ENCODE measurements around the gene SHROOM2. TPM values are rescaled to one million over a fixed set of nuclear protein-coding genes. Genes with fewer than 3 reads are reported as not detected.
A peak's percentile ranks its signal among the peaks of the same experiment; 100 is the strongest.

The SHROOM2 gene
- total RNA-seq, 1 experiment from 2014 or later, result 22.9 TPM

DNA sequence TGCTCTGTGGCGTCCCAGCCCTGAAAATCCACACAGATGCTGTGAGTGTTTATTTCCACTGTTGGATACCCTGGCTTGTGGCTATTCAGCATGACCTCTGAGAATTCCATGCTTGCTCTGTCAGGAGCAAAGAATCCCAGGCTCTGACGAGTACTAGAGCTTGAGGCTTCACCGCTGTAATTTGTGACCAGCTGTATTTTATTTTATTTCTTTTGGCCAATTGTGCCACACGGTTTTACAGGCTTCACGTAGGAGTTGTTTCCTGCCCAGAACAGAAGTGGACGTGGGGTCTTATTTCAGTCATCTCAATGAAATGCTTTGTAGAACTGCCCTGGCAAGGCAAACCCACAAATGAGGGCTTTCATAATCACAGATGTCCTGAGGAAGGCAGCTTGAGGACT, 111.5 kb downstream of the SHROOM2 start:
- Histone ChIP-seq H3K4me3 (ENCODE audit: insufficient read depth, low read depth, low read length) (no peak overlapping the region), H3K27me3 (ENCODE audit: control insufficient read depth, insufficient read depth, low read length) (no peaks in the 10 kb centered on the region)

DNA sequence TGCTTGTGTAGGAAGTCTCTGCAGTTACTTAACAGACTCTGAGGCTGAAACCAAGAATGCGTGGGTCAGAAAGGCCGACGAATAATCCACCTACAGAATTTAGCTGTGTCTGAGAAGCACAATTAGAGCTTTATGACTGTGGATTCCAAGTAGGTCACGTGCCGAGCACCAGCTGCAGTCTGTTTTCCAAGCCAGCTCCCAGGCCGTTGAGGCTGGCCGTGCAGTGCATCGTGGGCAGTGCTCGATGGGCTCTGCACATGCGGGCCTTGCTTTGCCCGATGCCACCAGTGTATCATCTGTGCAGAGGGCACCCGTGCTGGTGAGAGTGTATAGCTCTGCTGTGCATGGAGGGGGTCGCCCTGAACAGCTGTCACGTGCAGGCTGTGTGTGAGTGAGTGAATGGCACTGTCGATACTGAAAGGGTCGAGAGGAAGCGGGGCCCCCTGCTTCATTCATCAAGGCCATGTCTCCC, 113.4 kb downstream of the SHROOM2 start:
- Histone ChIP-seq H3K4me3 (ENCODE audit: insufficient read depth, low read depth, low read length) (no peak overlapping the region), H3K36me3 (replicated peaks; ENCODE audit: control insufficient read depth, insufficient read depth, low read length) (no peaks in the 10 kb centered on the region), H3K27me3 (ENCODE audit: control insufficient read depth, insufficient read depth, low read length) (no peaks in the 10 kb centered on the region)
- DNase-seq, result no peak

More for the DNA sequence above, 111.5 kb downstream of the SHROOM2 start:
- DNase-seq, result no peak
- no peaks in the 10 kb centered on the region; the same call in 1 of the 2 replicates for H3K36me3 ChIP-seq (replicated peaks; ENCODE audit: control insufficient read depth, insufficient read depth, low read length)

DNA sequence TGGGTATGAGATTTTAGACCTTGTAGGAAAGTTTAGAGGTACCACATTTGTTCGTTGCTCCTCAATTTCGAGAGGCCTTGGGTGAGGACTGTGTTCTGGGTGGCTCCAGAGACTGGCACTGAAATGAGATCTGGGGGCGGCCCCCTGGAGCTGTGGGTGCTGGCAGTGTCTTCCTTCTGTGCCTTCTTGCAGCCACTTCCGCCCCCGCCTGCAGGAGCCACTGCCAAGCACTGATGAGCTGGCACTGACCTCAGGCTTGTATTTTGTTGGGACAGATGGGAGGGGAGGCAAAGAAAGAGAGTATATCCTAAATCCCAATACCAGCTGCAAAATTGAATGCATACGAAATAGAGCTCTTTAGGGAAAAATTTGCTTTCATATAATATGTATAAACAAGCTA, 116.4 kb downstream of the SHROOM2 start:
- H3K27me3 ChIP-seq (ENCODE audit: control insufficient read depth, insufficient read depth, low read length), result no peaks in the 10 kb centered on the region
- no peak for DNase-seq
- H3K36me3 ChIP-seq (replicated peaks; ENCODE audit: control insufficient read depth, insufficient read depth, low read length), result no peaks in the 10 kb centered on the region
- no peak overlapping the region for H3K4me3 ChIP-seq (ENCODE audit: insufficient read depth, low read depth, low read length)

DNA sequence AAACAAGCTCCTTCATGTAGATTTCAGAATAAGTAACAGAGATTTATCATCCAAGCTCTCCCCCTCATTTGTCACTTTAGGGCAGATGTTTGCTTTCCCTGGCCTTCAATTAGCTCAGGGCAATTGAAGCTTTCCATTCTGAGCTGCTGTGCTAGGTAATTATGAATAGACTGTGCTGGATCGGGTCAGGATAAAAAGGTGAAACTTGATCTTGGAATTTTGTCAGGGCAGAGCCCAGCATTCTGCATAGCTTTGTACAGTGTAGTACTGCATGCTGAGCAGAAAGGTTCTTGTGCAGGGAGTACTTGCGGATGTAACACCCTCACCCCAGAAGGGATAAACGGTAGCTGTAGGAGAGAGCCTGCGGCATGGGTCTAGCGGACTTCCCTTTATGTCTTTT, 116.9 kb downstream of the SHROOM2 start:
- Histone ChIP-seq H3K27me3 (ENCODE audit: control insufficient read depth, insufficient read depth, low read length) (no peaks in the 10 kb centered on the region), H3K4me3 (ENCODE audit: insufficient read depth, low read depth, low read length) (no peak overlapping the region)

DNA sequence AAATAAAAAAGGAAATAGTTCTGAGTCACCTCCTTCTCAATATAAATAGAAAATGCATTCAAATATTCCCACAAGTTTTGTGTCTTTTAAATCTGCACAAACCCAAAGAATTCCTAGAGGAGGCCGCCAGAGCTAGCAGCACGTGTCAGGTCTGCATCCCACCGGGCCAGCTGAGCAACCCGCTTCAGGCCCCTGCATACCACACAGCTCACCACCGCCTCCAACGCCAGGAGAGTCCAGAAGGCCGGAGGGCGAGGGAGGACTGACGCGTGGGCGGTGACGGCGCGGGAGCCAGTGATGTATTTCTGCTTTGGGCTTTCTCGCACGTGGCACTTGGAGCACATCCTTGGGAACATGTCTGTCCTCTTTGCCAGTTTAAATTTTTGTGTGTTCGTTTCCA, 119.1 kb downstream of the SHROOM2 start:
- H3K4me3 ChIP-seq (ENCODE audit: insufficient read depth, low read depth, low read length), result no peak overlapping the region
- H3K27me3 ChIP-seq (ENCODE audit: control insufficient read depth, insufficient read depth, low read length), result no peaks in the 10 kb centered on the region
- DNase-seq, result no peak
- no peaks in the 10 kb centered on the region for H3K36me3 ChIP-seq (replicated peaks; ENCODE audit: control insufficient read depth, insufficient read depth, low read length)

More for the DNA sequence above, 116.9 kb downstream of the SHROOM2 start:
- no peak for DNase-seq
- no peaks in the 10 kb centered on the region for H3K36me3 ChIP-seq (replicated peaks; ENCODE audit: control insufficient read depth, insufficient read depth, low read length)

DNA sequence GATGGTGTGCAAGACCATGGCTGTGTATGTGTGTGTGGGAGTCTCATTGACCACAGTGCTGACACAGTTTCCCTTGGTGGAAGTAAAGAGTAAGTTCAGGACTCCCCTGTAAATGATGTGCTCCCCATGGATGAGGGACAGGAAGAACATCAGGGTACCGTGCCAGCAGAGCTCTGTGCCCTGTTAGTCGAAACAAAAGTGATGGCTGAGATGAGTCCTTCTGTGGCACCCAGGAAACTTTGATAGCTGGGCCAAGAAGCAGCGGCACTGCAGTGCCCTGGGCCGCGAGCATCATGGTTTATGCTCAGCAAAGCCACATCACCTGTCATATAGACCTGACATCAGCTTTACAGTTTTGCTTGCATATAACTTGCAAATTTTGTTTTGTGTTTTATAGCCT, 119.5 kb downstream of the SHROOM2 start:
- no peak for DNase-seq
- no peaks in the 10 kb centered on the region for H3K27me3 ChIP-seq (ENCODE audit: control insufficient read depth, insufficient read depth, low read length)
- no peaks in the 10 kb centered on the region for H3K36me3 ChIP-seq (replicated peaks; ENCODE audit: control insufficient read depth, insufficient read depth, low read length)
- no peak overlapping the region for H3K4me3 ChIP-seq (ENCODE audit: insufficient read depth, low read depth, low read length)

DNA sequence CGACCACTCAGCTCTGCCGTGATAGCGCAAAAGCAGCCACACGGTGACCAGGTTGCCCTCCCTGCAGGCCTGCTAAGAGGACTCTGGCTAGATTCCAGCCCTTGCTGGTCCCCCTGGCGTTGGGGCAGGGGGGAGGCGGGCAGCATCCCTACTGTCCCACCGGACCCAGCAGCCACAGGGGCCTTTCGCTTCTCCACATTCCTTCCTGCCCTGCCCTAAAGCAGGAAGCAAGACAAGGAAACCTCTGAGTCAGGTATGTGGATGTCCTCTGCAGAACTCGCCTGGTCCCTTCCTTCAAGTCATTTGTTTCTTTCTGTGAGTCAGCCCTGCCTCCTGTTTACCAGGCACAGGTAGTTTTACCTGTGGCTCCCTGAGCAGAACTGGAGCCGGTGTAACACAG, 120.7 kb downstream of the SHROOM2 start:
- DNase-seq, result peak; percentile 90
- Histone ChIP-seq H3K36me3 (replicated peaks; ENCODE audit: control insufficient read depth, insufficient read depth, low read length) (no peaks in the 10 kb centered on the region), H3K4me3 (ENCODE audit: insufficient read depth, low read depth, low read length) (no peak overlapping the region), H3K27me3 (ENCODE audit: control insufficient read depth, insufficient read depth, low read length) (no peaks in the 10 kb centered on the region)

DNA sequence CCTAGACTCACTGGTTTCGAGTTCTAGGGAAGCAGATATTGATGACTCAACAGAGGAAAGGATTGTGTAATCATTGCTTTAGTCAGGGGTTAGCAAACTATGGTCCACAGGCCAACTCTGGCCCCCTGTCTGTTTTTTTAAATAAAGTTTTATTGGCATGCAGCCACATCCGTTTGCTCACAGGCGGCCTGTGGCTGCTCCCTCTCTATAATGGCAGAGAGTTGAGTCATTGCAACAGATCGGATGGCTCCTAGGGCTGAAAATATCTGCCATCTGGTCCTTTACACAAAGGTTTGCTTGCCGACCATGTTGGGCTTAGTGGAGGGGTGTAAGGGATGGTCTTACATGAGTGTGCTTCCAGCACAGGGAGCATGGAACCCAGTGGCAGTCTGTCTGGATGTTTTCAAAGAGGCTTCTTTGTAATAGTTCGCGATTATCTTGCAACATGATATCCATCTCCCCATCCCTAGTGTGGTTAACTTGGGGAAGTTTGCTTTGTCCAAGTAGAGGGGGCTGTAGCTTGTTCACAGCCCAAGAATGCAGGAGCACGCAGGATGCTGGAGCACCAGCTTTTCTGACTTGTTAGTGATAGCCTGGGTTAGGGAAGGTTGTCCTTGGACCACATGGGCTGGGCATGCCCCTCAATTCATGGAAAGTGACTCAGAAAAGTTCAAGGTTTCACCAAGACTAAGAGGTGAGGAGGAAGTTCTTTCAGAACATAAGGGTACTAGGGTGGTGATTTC, 121.6 kb downstream of the SHROOM2 start:
- no peak for DNase-seq
- Histone ChIP-seq H3K36me3 (replicated peaks; ENCODE audit: control insufficient read depth, insufficient read depth, low read length) (no peaks in the 10 kb centered on the region), H3K27me3 (ENCODE audit: control insufficient read depth, insufficient read depth, low read length) (no peaks in the 10 kb centered on the region), H3K4me3 (ENCODE audit: insufficient read depth, low read depth, low read length) (no peak overlapping the region)

DNA sequence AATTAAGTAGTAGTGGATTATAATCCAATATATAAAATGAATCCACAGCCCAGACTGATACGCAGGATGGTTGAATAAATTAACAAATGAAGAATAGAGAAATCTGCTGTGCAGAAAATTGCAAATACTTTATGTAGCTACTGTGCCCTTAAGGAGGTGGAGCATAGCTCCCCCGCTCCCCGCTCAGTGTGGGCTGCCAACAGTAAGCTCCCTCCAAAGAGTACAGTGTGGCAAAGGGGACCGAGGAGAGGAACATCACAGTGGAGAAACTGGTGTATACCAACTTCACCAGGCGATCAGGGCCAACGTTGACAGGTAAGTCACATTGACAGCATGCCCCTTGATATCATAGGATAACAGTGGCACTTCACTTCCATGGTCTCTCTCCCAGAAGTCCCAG, 123.0 kb downstream of the SHROOM2 start:
- Histone ChIP-seq H3K4me3 (ENCODE audit: insufficient read depth, low read depth, low read length) (no peak overlapping the region), H3K27me3 (ENCODE audit: control insufficient read depth, insufficient read depth, low read length) (no peaks in the 10 kb centered on the region), H3K36me3 (replicated peaks; ENCODE audit: control insufficient read depth, insufficient read depth, low read length) (no peaks in the 10 kb centered on the region)
- DNase-seq, result no peak

DNA sequence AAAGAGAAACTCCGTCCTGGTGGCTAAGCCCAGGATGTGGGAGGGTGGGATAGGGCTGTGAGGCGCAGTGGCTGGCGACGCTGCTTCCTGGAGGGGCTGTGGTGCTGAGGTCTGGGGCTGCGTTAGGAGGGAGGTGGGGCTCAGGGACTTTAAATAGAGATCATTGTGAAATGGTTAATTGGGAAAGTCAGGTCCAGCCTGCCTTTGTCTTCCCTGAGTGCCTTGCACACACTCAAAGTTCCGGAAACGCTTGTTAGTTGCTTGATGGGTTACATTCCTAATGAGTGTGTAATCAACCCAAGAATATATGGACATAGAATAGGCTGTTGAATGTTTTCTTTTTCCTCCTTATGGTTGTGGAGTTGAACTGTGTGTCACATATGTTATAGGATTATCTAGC, 125.3 kb downstream of the SHROOM2 start:
- DNase-seq, result no peak
- no peak overlapping the region for H3K4me3 ChIP-seq (ENCODE audit: insufficient read depth, low read depth, low read length)
- H3K36me3 ChIP-seq (replicated peaks; ENCODE audit: control insufficient read depth, insufficient read depth, low read length), result no peaks in the 10 kb centered on the region
- no peaks in the 10 kb centered on the region for H3K27me3 ChIP-seq (ENCODE audit: control insufficient read depth, insufficient read depth, low read length)

DNA sequence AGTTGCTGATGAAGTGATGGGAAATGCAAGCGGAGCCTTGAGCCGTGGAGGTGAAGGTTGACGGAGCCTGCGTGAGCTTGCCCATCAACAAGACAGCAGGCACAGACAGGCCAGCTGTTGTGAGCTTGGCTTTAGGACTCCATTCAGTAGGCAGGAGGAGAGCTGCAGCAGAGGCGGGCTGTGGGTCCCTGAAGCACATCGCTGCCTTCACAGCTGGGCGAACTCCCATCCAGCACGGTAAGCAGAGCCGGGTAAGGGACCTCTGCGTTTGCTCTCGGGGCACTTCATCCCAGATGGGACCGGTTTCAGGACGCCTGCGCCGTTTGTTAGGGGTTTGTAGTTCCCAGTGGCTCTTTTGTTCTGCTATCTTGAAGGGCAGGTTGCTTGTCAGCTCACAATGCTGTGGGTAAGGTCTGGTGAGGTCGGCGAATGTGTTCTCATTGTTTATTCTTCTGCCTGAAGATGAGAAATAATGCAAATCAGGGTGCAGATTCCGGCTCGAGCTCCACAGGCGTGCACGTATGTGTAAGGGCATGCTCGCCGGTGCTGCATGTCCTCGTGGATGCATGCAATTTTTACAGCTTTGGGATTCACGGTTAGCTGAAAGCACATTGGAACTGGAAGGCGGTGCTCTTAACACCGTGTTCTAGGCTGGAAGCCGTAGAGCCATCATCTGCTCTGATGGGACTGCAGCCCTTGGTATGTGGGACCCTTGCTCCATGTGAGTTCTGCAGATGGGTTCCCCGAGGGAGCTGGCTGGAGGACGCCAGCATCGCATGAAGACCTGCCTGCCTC, 126.3 kb downstream of the SHROOM2 start:
- DNase-seq, result peak; percentile 85
- H3K4me3 ChIP-seq (ENCODE audit: insufficient read depth, low read depth, low read length), result no peak overlapping the region

DNA sequence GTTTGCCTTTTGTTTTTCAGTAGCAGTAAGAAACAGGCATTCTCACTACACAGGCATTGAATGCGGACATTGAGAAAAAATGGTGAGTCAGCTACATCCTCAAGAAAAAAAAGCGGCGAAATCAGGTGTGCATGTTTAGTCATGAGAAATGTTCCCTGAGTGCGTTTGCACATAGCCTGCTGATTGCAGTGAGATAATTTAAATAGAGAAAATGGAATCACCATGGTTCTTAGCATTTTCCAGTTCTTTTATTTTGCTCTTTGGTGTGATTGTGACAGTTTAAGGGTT, 126.9 kb downstream of the SHROOM2 start:
- Histone ChIP-seq H3K27me3 (ENCODE audit: control insufficient read depth, insufficient read depth, low read length) (no peaks in the 10 kb centered on the region), H3K36me3 (replicated peaks; ENCODE audit: control insufficient read depth, insufficient read depth, low read length) (no peaks in the 10 kb centered on the region), H3K4me3 (ENCODE audit: insufficient read depth, low read depth, low read length) (no peak overlapping the region)
- no peak for DNase-seq

More for the DNA sequence above, 126.3 kb downstream of the SHROOM2 start:
- no peaks in the 10 kb centered on the region for H3K36me3 ChIP-seq (replicated peaks; ENCODE audit: control insufficient read depth, insufficient read depth, low read length)
- no peaks in the 10 kb centered on the region for H3K27me3 ChIP-seq (ENCODE audit: control insufficient read depth, insufficient read depth, low read length)

DNA sequence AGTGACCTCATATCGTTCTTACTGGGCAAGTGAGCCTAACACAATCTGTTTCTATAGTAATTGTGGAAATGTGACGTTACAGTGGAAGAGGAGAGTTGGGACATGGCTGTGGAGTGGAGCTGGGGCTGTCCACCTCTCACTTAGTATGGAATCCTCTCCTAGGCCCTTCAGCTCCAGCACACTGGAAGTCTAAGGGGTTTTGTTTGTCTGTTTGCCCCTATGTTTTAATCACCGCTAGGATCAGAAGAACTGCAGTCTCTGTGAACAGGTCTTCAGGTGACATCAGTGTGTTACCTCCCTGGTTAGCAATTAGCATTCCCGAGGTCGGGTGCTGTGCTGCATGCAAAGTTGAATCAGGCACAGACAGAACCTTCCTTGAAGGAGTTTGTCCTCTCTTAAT, 131.6 kb downstream of the SHROOM2 start:
- no peaks in the 10 kb centered on the region for H3K36me3 ChIP-seq (replicated peaks; ENCODE audit: control insufficient read depth, insufficient read depth, low read length)
- DNase-seq, result no peak
- no peak overlapping the region for H3K4me3 ChIP-seq (ENCODE audit: insufficient read depth, low read depth, low read length)
- no peaks in the 10 kb centered on the region for H3K27me3 ChIP-seq (ENCODE audit: control insufficient read depth, insufficient read depth, low read length)

DNA sequence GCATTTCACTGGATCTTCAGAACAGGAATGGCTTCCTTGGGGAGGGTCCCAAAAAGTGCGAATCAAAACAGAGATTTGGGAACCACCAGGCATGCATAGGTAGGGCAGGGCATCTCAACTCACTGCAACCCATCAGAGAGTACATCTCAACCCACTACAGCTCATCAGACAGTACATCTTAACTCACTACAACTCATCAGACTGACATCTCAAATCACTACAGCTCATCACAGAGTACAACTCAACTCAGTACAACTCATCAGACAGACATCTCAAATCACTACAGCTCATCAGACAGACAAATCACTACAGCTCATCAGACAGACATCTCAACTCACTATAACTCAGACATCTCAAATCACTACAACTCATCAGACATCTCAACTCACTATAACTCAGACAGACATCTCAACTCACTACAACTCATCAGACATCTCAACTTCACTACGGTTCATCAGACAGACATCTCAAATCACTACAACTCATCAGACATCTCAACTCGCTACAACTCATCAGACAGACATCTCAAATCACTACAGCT, 133.5 kb downstream of the SHROOM2 start:
- no peak overlapping the region for H3K4me3 ChIP-seq (ENCODE audit: insufficient read depth, low read depth, low read length)
- H3K27me3 ChIP-seq (ENCODE audit: control insufficient read depth, insufficient read depth, low read length), result no peaks in the 10 kb centered on the region
- H3K36me3 ChIP-seq (replicated peaks; ENCODE audit: control insufficient read depth, insufficient read depth, low read length), result no peaks in the 10 kb centered on the region
- DNase-seq, result no peak

DNA sequence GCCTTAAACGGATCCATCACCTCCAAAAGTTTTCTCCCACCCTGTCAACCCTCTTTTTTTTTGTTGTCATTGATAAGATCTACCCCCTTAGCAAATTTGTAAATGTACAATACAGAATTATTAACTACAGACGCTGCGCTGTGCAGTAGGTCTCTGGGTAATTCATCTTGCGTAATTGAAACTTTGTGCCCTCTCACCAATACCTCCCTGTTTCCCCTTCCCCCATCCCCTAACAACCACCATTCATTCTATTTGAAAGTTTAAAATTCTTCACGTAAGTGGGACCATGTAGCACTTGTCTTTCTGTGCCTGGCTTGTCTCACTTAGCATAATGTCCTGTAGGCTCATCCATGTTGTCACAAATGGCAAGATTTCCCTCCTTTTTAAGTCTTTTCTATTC, 135.2 kb downstream of the SHROOM2 start:
- no peak for DNase-seq
- no peaks in the 10 kb centered on the region for H3K36me3 ChIP-seq (replicated peaks; ENCODE audit: control insufficient read depth, insufficient read depth, low read length)
- H3K4me3 ChIP-seq (ENCODE audit: insufficient read depth, low read depth, low read length), result no peak overlapping the region
- H3K27me3 ChIP-seq (ENCODE audit: control insufficient read depth, insufficient read depth, low read length), result no peaks in the 10 kb centered on the region
